Ascending aorta (tissue), 2 donors: Measurements from ENCODE around the gene MGP. TPM values are rescaled to one million over a fixed set of nuclear protein-coding genes. Genes with fewer than 3 reads are reported as not detected.

Source experiments
- DNase-seq, 2 donors: peaks; one replicate each; pipeline ENCODE4 v3.0.0-alpha.2; 2019; ENCODE audit warnings: low spot score in 2 of 2
- H3K27ac ChIP-seq, 2 donors: fragments of 200-600 bp; sonication (generic); one replicate each; pipeline ENCODE4 v1.5.1; 2016 to 2017; ENCODE audit warnings: mild to moderate bottlenecking in 1 of 2
- H3K27me3 ChIP-seq: fragments of 200-600 bp; sonication (generic); one replicate; pipeline ENCODE4 v1.5.1; 2017
- H3K36me3 ChIP-seq, 2 donors: fragments of 200-600 bp; sonication (generic); one replicate each; pipeline ENCODE4 v1.5.1; 2016
- H3K4me1 ChIP-seq, 2 donors: fragments of 200-600 bp; sonication (generic); one replicate each; pipeline ENCODE4 v1.5.1; 2016 to 2017; ENCODE audit warnings: mild to moderate bottlenecking in 1 of 2
- H3K4me3 ChIP-seq, 2 donors: fragments of 200-600 bp; sonication (generic); one replicate each; pipeline ENCODE4 v1.5.1; 2016 to 2017; ENCODE audit warnings: mild to moderate bottlenecking in 1 of 2
- H3K9me3 ChIP-seq, 2 donors: fragments of 200-600 bp; sonication (generic); one replicate each; pipeline ENCODE4 v1.5.1; 2016
- intact Hi-C: fragments of 100-400 bp; cut with DNase I; formaldehyde crosslinking; loops from one replicate; pipeline ENCODE4 v1.15.1; 2023
- total RNA-seq: library from RNA; depleted of rRNA; stranded (reverse); fragments of >200 nt; gene quantifications from one replicate; pipeline ENCODE4 v1.1.0, GENCODE V29; 2016
- TF ChIP-seq, protein P1 (sequence below), 3 experiments: fragments of 200-600 bp in 2 of 3; fragments of 450-650 bp in 1 of 3; sonication (generic) in 2 of 3; IDR thresholded peaks; one replicate each; pipeline ENCODE4 v1.5.1; 2016 to 2019; ENCODE audit warnings: antibody characterized with exemption in 3 of 3, mild to moderate bottlenecking in 1 of 3, moderate library complexity in 1 of 3

MGP gene
- total RNA-seq, 1 donor from 2014 or later, result 3,618 TPM

DNA sequence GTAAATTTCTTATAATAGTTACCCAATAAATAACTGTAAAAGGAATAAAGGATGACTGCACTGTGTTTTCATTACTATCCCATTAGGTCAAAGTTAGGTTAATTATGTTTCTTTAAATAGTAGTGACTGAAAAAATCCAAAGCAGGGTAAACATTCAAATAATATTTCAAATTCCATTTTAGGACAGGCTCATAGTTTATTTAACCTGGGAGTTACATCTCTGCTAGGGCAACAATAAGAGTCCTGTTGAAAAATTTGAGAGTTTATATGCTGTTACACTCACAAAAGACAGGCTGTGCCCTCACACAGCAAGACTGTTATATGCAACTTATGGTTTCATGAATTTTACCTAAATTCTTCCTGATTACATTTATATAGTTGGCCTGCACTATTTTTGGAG is 44.6 kb upstream of the MGP start:
- peak overlapping the region; percentile 44 to 59 for H3K27ac ChIP-seq
- DNase-seq, result no peak
- peaks cover 0 to 25% of the 10 kb centered on the region in 2 donors for H3K4me1 ChIP-seq
- no peaks in the 10 kb centered on the region for H3K27me3 ChIP-seq
- no peaks in the 10 kb centered on the region for H3K9me3 ChIP-seq
- no peak overlapping the region for H3K4me3 ChIP-seq
- TF ChIP-seq, protein P1, sequence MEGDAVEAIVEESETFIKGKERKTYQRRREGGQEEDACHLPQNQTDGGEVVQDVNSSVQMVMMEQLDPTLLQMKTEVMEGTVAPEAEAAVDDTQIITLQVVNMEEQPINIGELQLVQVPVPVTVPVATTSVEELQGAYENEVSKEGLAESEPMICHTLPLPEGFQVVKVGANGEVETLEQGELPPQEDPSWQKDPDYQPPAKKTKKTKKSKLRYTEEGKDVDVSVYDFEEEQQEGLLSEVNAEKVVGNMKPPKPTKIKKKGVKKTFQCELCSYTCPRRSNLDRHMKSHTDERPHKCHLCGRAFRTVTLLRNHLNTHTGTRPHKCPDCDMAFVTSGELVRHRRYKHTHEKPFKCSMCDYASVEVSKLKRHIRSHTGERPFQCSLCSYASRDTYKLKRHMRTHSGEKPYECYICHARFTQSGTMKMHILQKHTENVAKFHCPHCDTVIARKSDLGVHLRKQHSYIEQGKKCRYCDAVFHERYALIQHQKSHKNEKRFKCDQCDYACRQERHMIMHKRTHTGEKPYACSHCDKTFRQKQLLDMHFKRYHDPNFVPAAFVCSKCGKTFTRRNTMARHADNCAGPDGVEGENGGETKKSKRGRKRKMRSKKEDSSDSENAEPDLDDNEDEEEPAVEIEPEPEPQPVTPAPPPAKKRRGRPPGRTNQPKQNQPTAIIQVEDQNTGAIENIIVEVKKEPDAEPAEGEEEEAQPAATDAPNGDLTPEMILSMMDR (IDR thresholded peaks at IDR 0.05), result peak; percentile 17 to 40 (median 18)
- no peaks in the 10 kb centered on the region for H3K36me3 ChIP-seq
- intact Hi-C loops, result loop anchor here (2.0 kb wide), 1 partner anchor 65 kb away; no protein-coding TSS in a partner anchor

DNA sequence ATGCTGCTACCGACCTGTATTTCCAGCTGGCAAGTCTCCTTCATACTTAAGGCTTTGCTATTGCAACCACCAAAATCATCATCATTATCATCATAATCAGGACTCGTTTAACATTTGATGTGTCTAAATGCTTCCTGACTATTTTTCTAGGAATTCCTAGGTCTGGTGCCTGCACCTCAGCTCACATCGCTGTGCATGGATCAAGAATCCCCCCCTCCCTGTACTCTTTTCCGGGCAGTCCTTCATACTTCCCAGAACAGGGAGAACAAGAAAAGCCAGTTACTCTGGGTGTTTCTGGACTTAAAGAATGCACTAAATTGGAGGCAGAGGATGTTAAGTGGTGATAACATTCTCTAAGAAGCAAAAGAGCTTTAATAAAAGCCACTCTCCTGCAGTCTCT is 43.3 kb upstream of the MGP start:
- intact Hi-C loops, result no loop called here
- Histone ChIP-seq H3K27ac (peak overlapping the region; percentile 44 to 59), H3K27me3 (no peaks in the 10 kb centered on the region), H3K4me1 (peaks cover 0 to 25% of the 10 kb centered on the region in 2 donors), H3K9me3 (no peaks in the 10 kb centered on the region), H3K36me3 (no peaks in the 10 kb centered on the region), H3K4me3 (peak overlapping the region; percentile 8 to 11)
- no peak for DNase-seq
- TF ChIP-seq, protein P1 (IDR thresholded peaks at IDR 0.05), result no peak

DNA sequence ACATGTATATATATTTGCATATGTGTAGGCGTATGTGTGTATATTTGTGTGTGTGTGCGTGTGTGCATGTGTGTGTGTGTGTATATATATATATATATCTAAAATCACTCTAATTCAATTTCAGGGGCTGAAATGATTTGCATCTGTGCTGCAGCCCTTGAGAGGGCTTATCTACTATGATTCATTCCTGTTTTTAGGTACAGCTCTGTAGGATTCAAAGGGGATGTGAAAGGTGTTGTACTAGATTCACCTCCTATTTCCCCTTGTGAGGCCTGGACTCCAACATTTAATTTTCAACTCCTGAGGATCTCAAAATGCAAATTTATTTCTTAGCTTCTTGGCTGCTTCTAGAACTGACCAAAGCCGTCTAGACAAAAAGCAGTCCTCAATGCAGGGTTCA is 41.6 kb upstream of the MGP start:
- no peak for DNase-seq
- no peak overlapping the region for H3K27ac ChIP-seq
- TF ChIP-seq, protein P1 (IDR thresholded peaks at IDR 0.05), result no peak
- no peak overlapping the region for H3K4me3 ChIP-seq
- intact Hi-C loops, result no loop called here
- H3K36me3 ChIP-seq, result no peaks in the 10 kb centered on the region
- peaks cover 0 to 25% of the 10 kb centered on the region in 2 donors for H3K4me1 ChIP-seq
- no peaks in the 10 kb centered on the region for H3K27me3 ChIP-seq
- no peaks in the 10 kb centered on the region for H3K9me3 ChIP-seq

DNA sequence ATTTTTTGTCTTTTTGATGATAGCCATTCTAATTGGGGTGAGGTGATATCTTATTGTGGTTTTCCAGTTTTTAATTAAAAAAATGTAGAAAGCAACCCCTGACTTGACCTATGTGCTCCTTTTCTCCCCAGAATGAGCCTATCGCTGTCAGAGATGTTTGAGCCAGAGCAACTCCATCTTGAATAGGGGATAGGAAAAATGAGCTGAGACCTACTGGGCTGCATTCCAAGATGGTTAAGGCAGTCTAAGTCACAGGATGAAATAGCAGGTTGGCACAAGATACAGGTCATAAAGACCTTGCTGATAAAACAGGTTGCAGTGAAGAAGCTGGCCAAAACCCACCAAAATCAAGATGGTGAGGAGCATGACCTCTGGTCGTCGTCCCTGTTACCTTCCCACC is 38.9 kb upstream of the MGP start:
- Histone ChIP-seq H3K9me3 (no peaks in the 10 kb centered on the region), H3K36me3 (no peaks in the 10 kb centered on the region), H3K27me3 (no peaks in the 10 kb centered on the region), H3K4me1 (peaks cover 0 to 8% of the 10 kb centered on the region in 2 donors), H3K27ac (no peak overlapping the region), H3K4me3 (no peak overlapping the region)
- TF ChIP-seq, protein P1 (IDR thresholded peaks at IDR 0.05), result no peak
- intact Hi-C loops, result no loop called here
- no peak for DNase-seq

DNA sequence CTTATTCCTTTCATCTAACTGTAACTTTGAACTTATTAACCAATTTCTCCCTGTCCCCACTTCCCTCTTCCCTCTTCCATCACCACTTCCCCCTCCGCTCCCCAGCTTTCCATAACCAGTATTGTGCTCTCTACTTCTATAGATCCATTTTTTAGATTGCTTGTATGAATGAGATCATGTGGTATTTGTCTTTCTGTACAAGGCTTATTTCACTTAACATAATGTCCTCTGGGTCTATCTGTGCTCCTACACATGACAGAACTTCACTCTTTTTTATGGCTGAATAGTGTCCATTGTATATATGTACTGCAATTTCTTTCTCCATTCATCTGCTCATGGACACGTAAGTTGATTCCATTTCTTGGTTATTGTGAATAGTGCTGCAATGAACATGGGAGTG is 38.3 kb upstream of the MGP start:
- intact Hi-C loops, result no loop called here
- Histone ChIP-seq H3K27me3 (no peaks in the 10 kb centered on the region), H3K36me3 (no peaks in the 10 kb centered on the region), H3K4me1 (peaks cover 0 to 6% of the 10 kb centered on the region in 2 donors), H3K4me3 (no peak overlapping the region), H3K27ac (no peak overlapping the region), H3K9me3 (no peaks in the 10 kb centered on the region)
- TF ChIP-seq, protein P1 (IDR thresholded peaks at IDR 0.05), result no peak
- DNase-seq, result no peak

DNA sequence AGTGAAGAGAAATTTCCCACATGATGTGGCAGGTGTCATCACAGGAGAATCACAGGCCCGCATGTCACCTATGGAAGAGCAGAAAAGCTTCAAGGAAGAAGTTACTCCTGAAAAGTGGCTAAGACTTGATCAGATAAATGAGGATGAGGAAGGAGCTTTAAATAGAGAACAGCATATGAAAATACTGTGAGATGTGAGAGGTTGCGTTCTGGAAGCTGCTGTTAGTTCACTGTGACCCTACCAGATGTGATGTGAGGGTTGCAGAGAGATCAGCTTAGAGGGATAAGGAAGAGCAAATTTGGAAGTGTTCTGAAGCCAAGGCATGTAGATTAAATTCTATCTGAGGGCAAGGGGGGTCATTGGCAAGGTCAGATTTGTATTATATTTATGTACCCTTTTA is 35.6 kb upstream of the MGP start:
- H3K4me1 ChIP-seq, result no peaks in the 10 kb centered on the region
- no peak overlapping the region for H3K4me3 ChIP-seq
- no peaks in the 10 kb centered on the region for H3K9me3 ChIP-seq
- H3K36me3 ChIP-seq, result no peaks in the 10 kb centered on the region
- no peaks in the 10 kb centered on the region for H3K27me3 ChIP-seq
- intact Hi-C loops, result no loop called here
- no peak for DNase-seq
- TF ChIP-seq, protein P1 (IDR thresholded peaks at IDR 0.05), result no peak
- H3K27ac ChIP-seq, result no peak overlapping the region
